B cell (primary cell): ENCODE measurements around the gene GSG1L. TPM values are rescaled to one million over a fixed set of nuclear protein-coding genes. Genes with fewer than 3 reads are reported as not detected.

Experiments used
- ATAC-seq: fragments of 200-7000 bp; cut with Tn5 transposase; one replicate; pipeline ENCODE4 v1.10.0; 2021; ENCODE audit warnings: low read depth, mild to moderate bottlenecking, moderate number of reproducible peaks, moderate library complexity
- CTCF ChIA-PET: fragments of 350-600 bp; sonication (Branson Sonifier 250); formaldehyde crosslinking; loops from one replicate; lab custom pipeline; 2021; ENCODE audit warnings: antibody characterized with exemption, inconsistent platforms; lab: Charles Lee
- POLR2A ChIA-PET: fragments of 350-600 bp; sonication (Branson Sonifier 250); formaldehyde crosslinking; loops from one replicate; lab custom pipeline; 2021; ENCODE audit warnings: antibody characterized with exemption; lab: Charles Lee
- DNase-seq: peaks from one replicate; pipeline ENCODE4 v3.0.0; 2013
- H2AFZ ChIP-seq: 2 replicates; pipeline ENCODE4 v1.6.1; 2012; ENCODE audit warnings: mild to moderate bottlenecking, low read depth, low read length; ENCODE audit not compliant: insufficient read depth, poor library complexity, severe bottlenecking
- H3K27ac ChIP-seq, 2 donors: 1 replicate in 1 of 2; 2 replicates in 1 of 2; pipeline ENCODE4 v1.5.1; 2012 to 2013; ENCODE audit warnings: low read length in 2 of 2, mild to moderate bottlenecking in 2 of 2, moderate library complexity in 1 of 2
- H3K27me3 ChIP-seq, 4 experiments: fragments of 200-600 bp in 1 of 4; sonication (generic) in 1 of 4; replicated peaks in 1 of 4; 1 replicate in 2 of 4; 2 replicates in 2 of 4; pipeline versions ENCODE4 v1.6.1 to v1.7.0; 2013 to 2016; ENCODE audit warnings: low read length in 3 of 4, mild to moderate bottlenecking in 2 of 4, mixed read lengths in 1 of 4, moderate library complexity in 1 of 4; ENCODE audit not compliant: insufficient read depth in 4 of 4, control insufficient read depth in 3 of 4; ENCODE audit errors: control extremely low read depth in 1 of 4
- H3K36me3 ChIP-seq, 2 experiments: replicated peaks in 1 of 2; 1 replicate in 1 of 2; 2 replicates in 1 of 2; pipeline versions ENCODE4 v1.6.1 to v1.7.1; 2013; ENCODE audit warnings: low read length in 1 of 2; ENCODE audit not compliant: insufficient read depth in 2 of 2, control insufficient read depth in 1 of 2; ENCODE audit errors: control extremely low read depth in 1 of 2, extremely low read depth in 1 of 2
- H3K4me1 ChIP-seq, 2 donors: fragments of 200-600 bp in 1 of 2; sonication (generic) in 1 of 2; 1 replicate in 1 of 2; 2 replicates in 1 of 2; pipeline versions ENCODE4 v1.5.1 to v1.6.1; 2013 to 2017; ENCODE audit warnings: low read length in 2 of 2; ENCODE audit not compliant: control insufficient read depth in 2 of 2, insufficient read depth in 2 of 2
- H3K4me2 ChIP-seq: replicated peaks from 2 replicates; pipeline ENCODE3; 2012; ENCODE audit warnings: mild to moderate bottlenecking, low read depth, low read length; ENCODE audit not compliant: poor library complexity, severe bottlenecking
- H3K4me3 ChIP-seq, 5 experiments: fragments of 200-600 bp in 1 of 5; sonication (generic) in 1 of 5; 1 replicate in 3 of 5; 2 replicates in 2 of 5; pipeline versions ENCODE4 v1.5.1 to v1.7.0; 2011 to 2016; ENCODE audit warnings: low read length in 4 of 5, mild to moderate bottlenecking in 4 of 5, low read depth in 2 of 5, control low read depth in 1 of 5, moderate library complexity in 1 of 5; ENCODE audit not compliant: insufficient read depth in 1 of 5; ENCODE audit errors: control extremely low read depth in 1 of 5, extremely low read depth in 1 of 5
- H3K79me2 ChIP-seq: fragments of 200-600 bp; sonication (generic); one replicate; pipeline ENCODE4 v1.6.0; 2016; ENCODE audit warnings: low read length; ENCODE audit not compliant: control insufficient read depth, insufficient read depth
- H3K9ac ChIP-seq: fragments of 200-600 bp; sonication (generic); 2 replicates; pipeline ENCODE4 v1.6.1; 2017; ENCODE audit warnings: mild to moderate bottlenecking, low read length, moderate library complexity
- H3K9me3 ChIP-seq, 3 donors: one replicate each; pipeline versions ENCODE4 v1.6.1 to v1.7.1; 2013; ENCODE audit warnings: low read length in 2 of 3; ENCODE audit not compliant: control insufficient read depth in 2 of 3, insufficient read depth in 1 of 3; ENCODE audit errors: control extremely low read depth in 1 of 3
- H4K20me1 ChIP-seq: 2 replicates; pipeline ENCODE4 v1.6.0; 2012; ENCODE audit warnings: mild to moderate bottlenecking, low read length; ENCODE audit not compliant: insufficient read depth, control insufficient read depth, poor library complexity, severe bottlenecking
- H3K27ac Mint-ChIP-seq: one replicate; pipeline ENCODE4 v1.8.0; 2021; ENCODE audit warnings: mixed read lengths
- H3K27me3 Mint-ChIP-seq: one replicate; pipeline ENCODE4 v1.8.0; 2021; ENCODE audit warnings: mixed read lengths
- H3K4me1 Mint-ChIP-seq: one replicate; pipeline ENCODE4 v1.8.0; 2021; ENCODE audit warnings: mixed read lengths
- H3K4me3 Mint-ChIP-seq: one replicate; pipeline ENCODE4 v1.8.0; 2021; ENCODE audit warnings: mixed read lengths
- H3K9me3 Mint-ChIP-seq: one replicate; pipeline ENCODE4 v1.8.0; 2022; ENCODE audit warnings: mixed read lengths; ENCODE audit not compliant: insufficient read depth
- EZH2 ChIP-seq: IDR thresholded peaks from 2 replicates; pipeline ENCODE4 v1.6.1; 2012; ENCODE audit warnings: borderline replicate concordance, low read depth, mild to moderate bottlenecking, moderate library complexity, low read length; ENCODE audit not compliant: insufficient read depth, poor library complexity, severe bottlenecking
- WGBS: methylation state at CpG from one replicate; pipeline ENCODE4 v1.1.5; 2013; ENCODE audit warnings: missing lambda C conversion rate; ENCODE audit not compliant: insufficient coverage; 5-methylcytosine and 5-hydroxymethylcytosine counted together
- intact Hi-C: fragments of 100-400 bp; cut with micrococcal nuclease; formaldehyde crosslinking; loops from one replicate; pipeline ENCODE4 v1.10.0; 2022
- polyA plus RNA-seq: library from polyadenylated mRNA; depleted of rRNA; stranded (reverse); fragments of >200 nt; gene quantifications from 2 replicates; pipeline ENCODE4 v1.2.3, GENCODE V29; 2012
- total RNA-seq, 2 donors: library from RNA; stranded (reverse); fragments of 120-200 nt in 1 of 2; gene quantifications; 1 replicate in 1 of 2; 2 replicates in 1 of 2; pipeline versions ENCODE4 v1.2.3 to v1.2.4, GENCODE V29; 2013 to 2022
- TF ChIP-seq, protein P1 (sequence below): fragments of 200-600 bp; IDR thresholded peaks from one replicate; pipeline ENCODE4 v1.8.0; 2022; ENCODE audit warnings: antibody characterized with exemption, mild to moderate bottlenecking

GSG1L gene
- total and polyA plus RNA-seq, 2 donors (not counting 1 experiment from before 2014, with no cell fraction given) = 0.01 TPM; not detected in 1

GRCh38 chr16:27860091-27860490 lies 203.4 kb downstream of the GSG1L start:
- H3K27ac ChIP-seq = no peak overlapping the region
- Mint-ChIP-seq H3K9me3 (peaks cover 15% of the 10 kb centered on the region), H3K4me1 (no peaks in the 10 kb centered on the region), H3K27ac (no peak overlapping the region), H3K27me3 (no peaks in the 10 kb centered on the region), H3K4me3 (no peak overlapping the region)
- H3K4me3 ChIP-seq = no peak overlapping the region
- no peaks in the 10 kb centered on the region for H3K27me3 ChIP-seq
- DNase-seq (no peak), ATAC-seq (no peak)
- 75% methylated on average over 7 of the region's 7 CpGs for WGBS
- peaks cover 5 to 33% (median 19%) of the 10 kb centered on the region in 3 donors for H3K9me3 ChIP-seq
- intact Hi-C loops = no loop called here
- H3K9ac ChIP-seq = no peak overlapping the region
- no peaks in the 10 kb centered on the region for H3K79me2 ChIP-seq
- POLR2A ChIA-PET = no interaction called here
- CTCF ChIA-PET = no interaction called here
- H3K4me2 ChIP-seq = no peak overlapping the region
- no peaks in the 10 kb centered on the region for H3K4me1 ChIP-seq
- no peak for TF ChIP-seq EZH2
- TF ChIP-seq, protein P1, sequence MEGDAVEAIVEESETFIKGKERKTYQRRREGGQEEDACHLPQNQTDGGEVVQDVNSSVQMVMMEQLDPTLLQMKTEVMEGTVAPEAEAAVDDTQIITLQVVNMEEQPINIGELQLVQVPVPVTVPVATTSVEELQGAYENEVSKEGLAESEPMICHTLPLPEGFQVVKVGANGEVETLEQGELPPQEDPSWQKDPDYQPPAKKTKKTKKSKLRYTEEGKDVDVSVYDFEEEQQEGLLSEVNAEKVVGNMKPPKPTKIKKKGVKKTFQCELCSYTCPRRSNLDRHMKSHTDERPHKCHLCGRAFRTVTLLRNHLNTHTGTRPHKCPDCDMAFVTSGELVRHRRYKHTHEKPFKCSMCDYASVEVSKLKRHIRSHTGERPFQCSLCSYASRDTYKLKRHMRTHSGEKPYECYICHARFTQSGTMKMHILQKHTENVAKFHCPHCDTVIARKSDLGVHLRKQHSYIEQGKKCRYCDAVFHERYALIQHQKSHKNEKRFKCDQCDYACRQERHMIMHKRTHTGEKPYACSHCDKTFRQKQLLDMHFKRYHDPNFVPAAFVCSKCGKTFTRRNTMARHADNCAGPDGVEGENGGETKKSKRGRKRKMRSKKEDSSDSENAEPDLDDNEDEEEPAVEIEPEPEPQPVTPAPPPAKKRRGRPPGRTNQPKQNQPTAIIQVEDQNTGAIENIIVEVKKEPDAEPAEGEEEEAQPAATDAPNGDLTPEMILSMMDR = no peak
- H4K20me1 ChIP-seq = no peaks in the 10 kb centered on the region
- H3K36me3 ChIP-seq = no peaks in the 10 kb centered on the region
- no peak overlapping the region for H2AFZ ChIP-seq

- Mint-ChIP-seq H3K27ac (no peak overlapping the region), H3K27me3 (no peaks in the 10 kb centered on the region), H3K9me3 (peaks cover 10% of the 10 kb centered on the region), H3K4me3 (no peak overlapping the region), H3K4me1 (no peaks in the 10 kb centered on the region)
- no peak for ATAC-seq
- Histone ChIP-seq H3K4me2 (no peak overlapping the region), H3K27me3 (no peaks in the 10 kb centered on the region), H4K20me1 (no peaks in the 10 kb centered on the region), H3K79me2 (no peaks in the 10 kb centered on the region), H3K4me3 (no peak overlapping the region), H3K9ac (no peak overlapping the region), H3K4me1 (no peaks in the 10 kb centered on the region), H3K27ac (no peak overlapping the region), H3K9me3 (peaks cover 3 to 22% (median 16%) of the 10 kb centered on the region in 3 donors), H2AFZ (no peak overlapping the region), H3K36me3 (no peaks in the 10 kb centered on the region)
- TF ChIP-seq, protein P1 = no peak
- TF ChIP-seq EZH2 = no peak
- WGBS = 70% methylated on average over 8 of the region's 8 CpGs
- POLR2A ChIA-PET = no interaction called here
- intact Hi-C loops = no loop called here
- no peak for DNase-seq
- CTCF ChIA-PET = no interaction called here
These were observed 204.5 kb downstream of the GSG1L start for GRCh38 chr16:27859020-27859419.
